AG04450 (cell line): ENCODE data around the gene CDC42. TPM values are rescaled to one million over a fixed set of nuclear protein-coding genes. Genes with fewer than 3 reads are reported as not detected.

Experiments
- CTCF ChIA-PET: fragments of 300-600, 350-600 bp; formaldehyde crosslinking; extraction: SDS; loops from one replicate; lab custom pipeline; 2022; ENCODE audit warnings: antibody characterized with exemption, inconsistent platforms; lab: Charles Lee
- POLR2A ChIA-PET: fragments of 350-600 bp; formaldehyde crosslinking; extraction: SDS; loops from one replicate; lab custom pipeline; 2021; ENCODE audit warnings: antibody characterized with exemption, inconsistent platforms; lab: Yijun Ruan, JAX
- DNase-seq: peaks from one replicate; pipeline ENCODE4 v3.0.0-alpha.2; 2011; ENCODE audit warnings: low read depth, low spot score
- H3K27ac ChIP-seq: one replicate; pipeline ENCODE4 v1.5.1; 2012; ENCODE audit warnings: low read depth, low read length, control low read depth
- H3K27me3 ChIP-seq: one replicate; pipeline ENCODE4 v1.6.0; 2012; ENCODE audit warnings: low read length; ENCODE audit not compliant: control insufficient read depth, insufficient read depth
- H3K4me3 ChIP-seq: 2 replicates; pipeline ENCODE4 v1.5.1; 2011; ENCODE audit warnings: mild to moderate bottlenecking, low read depth, low read length, control low read depth
- H3K9me3 ChIP-seq: 2 replicates; pipeline ENCODE4 v1.5.1; 2012; ENCODE audit warnings: low read length; ENCODE audit not compliant: control insufficient read depth, insufficient read depth
- CTCF ChIP-seq: IDR thresholded peaks from 2 replicates; pipeline ENCODE4 v1.5.1; 2011; ENCODE audit warnings: low read depth, low read length, control low read depth, inconsistent platforms
- polyA plus RNA-seq: library from polyadenylated mRNA; depleted of rRNA; stranded (reverse); fragments of >200 nt; gene quantifications from 2 replicates; pipeline ENCODE4 v1.2.3, GENCODE V29; 2011

CDC42 gene
- polyA plus RNA-seq, 1 experiment: 400 TPM

GRCh38 chr1:22114083-22115012 is 61.8 kb downstream of the CDC42 start:
- Histone ChIP-seq H3K4me3 (no peak overlapping the region), H3K27me3 (no peaks in the 10 kb centered on the region), H3K27ac (peak overlapping the region; percentile 21), H3K9me3 (no peaks in the 10 kb centered on the region)
- ChIA-PET CTCF (interaction anchor here (1.0 to 2.0 kb wide), 3 partner anchors 9 to 302 kb away, joined by 3 to 5 read pairs (median 5); no protein-coding TSS in a partner anchor), POLR2A (interaction anchor here (0.5 kb wide), 1 partner anchor 188 kb away, joined by 7 read pairs; no protein-coding TSS in a partner anchor)
- no peak for TF ChIP-seq CTCF
- peak; percentile 44 for DNase-seq

- ChIA-PET CTCF (interaction anchor here (2.0 kb wide), 1 partner anchor 10 kb away, joined by 5 read pairs; no protein-coding TSS in a partner anchor), POLR2A (no interaction called here)
- no peaks in the 10 kb centered on the region for H3K9me3 ChIP-seq
- no peak overlapping the region for H3K4me3 ChIP-seq
- peak overlapping the region; percentile 31 for H3K27ac ChIP-seq
- no peak for TF ChIP-seq CTCF
- DNase-seq: no peak
- H3K27me3 ChIP-seq: no peaks in the 10 kb centered on the region
Measured at GRCh38 chr1:22115286-22115685, 62.8 kb downstream of the CDC42 start.

GRCh38 chr1:22117238-22117637 is 64.7 kb downstream of the CDC42 start:
- CTCF ChIA-PET: no interaction called here
- no peaks in the 10 kb centered on the region for H3K27me3 ChIP-seq
- DNase-seq: no peak
- H3K27ac ChIP-seq: peak overlapping the region; percentile 21
- POLR2A ChIA-PET: no interaction called here
- H3K9me3 ChIP-seq: no peaks in the 10 kb centered on the region
- no peak for TF ChIP-seq CTCF
- no peak overlapping the region for H3K4me3 ChIP-seq

- H3K4me3 ChIP-seq: no peak overlapping the region
- no peak for DNase-seq
- ChIA-PET POLR2A (interaction anchor here (0.5 kb wide), 1 partner anchor 1206 kb away, joined by 3 read pairs; no protein-coding TSS in a partner anchor), CTCF (no interaction called here)
- H3K27me3 ChIP-seq: no peaks in the 10 kb centered on the region
- no peaks in the 10 kb centered on the region; the same call in 1 of the 2 replicates for H3K9me3 ChIP-seq
- no peak for TF ChIP-seq CTCF
- H3K27ac ChIP-seq: no peak overlapping the region
Measured at GRCh38 chr1:22117851-22118250, 65.3 kb downstream of the CDC42 start.
